Adrenal gland (tissue), 12 donors: ENCODE measurements around the gene ATP2B3. TPM values are rescaled to one million over a fixed set of nuclear protein-coding genes. Genes with fewer than 3 reads are reported as not detected.

Experiments used
- DNase-seq, 7 donors: peaks; one replicate each; pipeline ENCODE4 v3.0.0-alpha.2; 2019 to 2020
- H3K27ac ChIP-seq, 5 donors: fragments of 200-600 bp; sonication (generic) in 4 of 5; 1 replicate in 3 of 5; 2 replicates in 2 of 5; pipeline versions ENCODE4 v1.5.1 to v1.8.0; 2016 to 2020; ENCODE audit warnings: mild to moderate bottlenecking in 1 of 5
- H3K27me3 ChIP-seq: fragments of 200-600 bp; 2 replicates; pipeline ENCODE4 v1.8.0; 2021
- H3K36me3 ChIP-seq, 2 donors: fragments of 200-600 bp; replicated peaks in 1 of 2; 1 replicate in 1 of 2; 2 replicates in 1 of 2; pipeline versions ENCODE4 v1.5.1 to v1.8.0; 2018 to 2022
- H3K4me1 ChIP-seq, 2 donors: fragments of 200-600 bp; replicated peaks in 1 of 2; 1 replicate in 1 of 2; 2 replicates in 1 of 2; pipeline versions ENCODE4 v1.5.1 to v1.8.0; 2018 to 2021
- H3K4me3 ChIP-seq, 4 donors: fragments of 200-600 bp; sonication (generic) in 3 of 4; one replicate each; pipeline ENCODE4 v1.5.1; 2016 to 2018
- H3K9me3 ChIP-seq, 3 donors: fragments of 200-600 bp; sonication (generic) in 1 of 3; replicated peaks in 1 of 3; 1 replicate in 2 of 3; 2 replicates in 1 of 3; pipeline versions ENCODE4 v1.5.1 to v1.8.0; 2016 to 2021
- POLR2A ChIP-seq, 2 donors: fragments of 450-650 bp; IDR thresholded peaks; one replicate each; pipeline ENCODE4 v1.6.1; 2017; ENCODE audit warnings: antibody characterized with exemption in 2 of 2, mild to moderate bottlenecking in 2 of 2, moderate library complexity in 1 of 2
- WGBS, 4 donors: extraction: QIAGEN DNeasy Blood & Tissue Kit in 2 of 4; methylation state at CpG; one replicate each; pipeline versions ENCODE4 v1.1.5 to v1.1.7; 2013 to 2017; 5-methylcytosine and 5-hydroxymethylcytosine counted together
- intact Hi-C, 2 donors: fragments of 100-400 bp; cut with DNase I; formaldehyde crosslinking; loops; one replicate each; pipeline versions ENCODE4 v1.14.1 to v1.15.0; 2022 to 2023
- polyA plus RNA-seq, 3 donors: library from polyadenylated mRNA; stranded (reverse); fragments of 200-250 nt in 2 of 3; fragments of 350-450 nt in 1 of 3; fragmentation: Illumina TruSeq in 1 of 3; extraction: RNeasy Lipid Tissue Mini Kit (QIAGEN cat#74804) in 1 of 3; gene quantifications; one replicate each; pipeline ENCODE4 v1.2.3, GENCODE V29; 2013 to 2014
- total RNA-seq, 9 donors: library from RNA; depleted of rRNA in 4 of 9; stranded (reverse); fragments of >200 nt in 4 of 9; fragments of 120-200 nt in 1 of 9; fragmentation: NEBNext Ultra II Directional in 1 of 9; extraction: Animal tissue kit (Norgen Biotek cat#: 25700) in 1 of 9; gene quantifications; one replicate each; pipeline versions ENCODE4 v1.1.0 to v1.2.4, GENCODE V29; 2013 to 2023
- TF ChIP-seq, protein P1 (sequence below), 6 experiments: fragments of 450-650 bp in 4 of 6; fragments of 200-600 bp in 2 of 6; sonication (generic) in 1 of 6; IDR thresholded peaks; 1 replicate in 5 of 6; 2 replicates in 1 of 6; pipeline versions ENCODE4 v1.5.1 to v1.8.0; 2016 to 2021; ENCODE audit warnings: antibody characterized with exemption in 6 of 6, mild to moderate bottlenecking in 2 of 6, moderate library complexity in 1 of 6
- donor health status: healthy with polysubstance abuse.
- donor health status: Bipolar disorder and iron deficiency.
- donor health status: DM: yes; HTN: yes; CAD: no.
- donor health status: DM: no; HTN: no; CAD: no.
- donor health status: DM: no; HTN: no; CAD: no.
- donor health status: DM: yes; HTN: yes; CAD: no.

Gene ATP2B3
- total and polyA plus RNA-seq, 12 donors = 1.1 to 46.4 (median 15.4) TPM

DNA sequence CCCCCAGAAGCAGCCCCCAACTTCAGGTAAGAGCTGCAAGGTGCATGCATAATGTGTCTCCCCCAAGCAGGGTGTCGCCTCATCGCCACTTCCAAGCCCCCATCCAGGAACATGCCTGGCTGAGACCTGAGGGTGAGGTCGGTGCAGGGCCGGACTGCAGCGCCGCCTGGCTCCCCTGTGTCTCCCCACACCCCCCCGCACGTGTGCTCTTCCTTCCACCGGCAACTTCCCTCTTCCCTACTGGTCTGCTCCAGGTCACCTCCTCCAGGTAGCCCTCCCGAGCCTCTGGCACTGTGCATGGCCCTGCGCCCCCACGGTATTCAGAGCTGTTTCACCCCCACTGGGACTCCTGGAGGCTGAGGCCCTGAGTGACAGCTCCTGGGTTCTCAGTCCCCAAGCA, 24.9 kb upstream of the ATP2B3 start:
- H3K27me3 ChIP-seq = peaks cover 11% of the 10 kb centered on the region
- no peaks in the 10 kb centered on the region for H3K9me3 ChIP-seq
- no peaks in the 10 kb centered on the region for H3K4me1 ChIP-seq
- TF ChIP-seq, protein P1, sequence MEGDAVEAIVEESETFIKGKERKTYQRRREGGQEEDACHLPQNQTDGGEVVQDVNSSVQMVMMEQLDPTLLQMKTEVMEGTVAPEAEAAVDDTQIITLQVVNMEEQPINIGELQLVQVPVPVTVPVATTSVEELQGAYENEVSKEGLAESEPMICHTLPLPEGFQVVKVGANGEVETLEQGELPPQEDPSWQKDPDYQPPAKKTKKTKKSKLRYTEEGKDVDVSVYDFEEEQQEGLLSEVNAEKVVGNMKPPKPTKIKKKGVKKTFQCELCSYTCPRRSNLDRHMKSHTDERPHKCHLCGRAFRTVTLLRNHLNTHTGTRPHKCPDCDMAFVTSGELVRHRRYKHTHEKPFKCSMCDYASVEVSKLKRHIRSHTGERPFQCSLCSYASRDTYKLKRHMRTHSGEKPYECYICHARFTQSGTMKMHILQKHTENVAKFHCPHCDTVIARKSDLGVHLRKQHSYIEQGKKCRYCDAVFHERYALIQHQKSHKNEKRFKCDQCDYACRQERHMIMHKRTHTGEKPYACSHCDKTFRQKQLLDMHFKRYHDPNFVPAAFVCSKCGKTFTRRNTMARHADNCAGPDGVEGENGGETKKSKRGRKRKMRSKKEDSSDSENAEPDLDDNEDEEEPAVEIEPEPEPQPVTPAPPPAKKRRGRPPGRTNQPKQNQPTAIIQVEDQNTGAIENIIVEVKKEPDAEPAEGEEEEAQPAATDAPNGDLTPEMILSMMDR (IDR thresholded peaks at IDR 0.05) = no peak
- no peak for TF ChIP-seq POLR2A (IDR thresholded peaks at IDR 0.05)
- no peaks in the 10 kb centered on the region for H3K36me3 ChIP-seq
- no peak overlapping the region for H3K4me3 ChIP-seq
- H3K27ac ChIP-seq = peak overlapping the region in 1 of 5 donors; percentile 66
- no peak for DNase-seq
- 80 to 83% (median 82%) methylated on average over 5 to 12 of the region's 12 CpGs; no CpG with 5 or more reads in 1 of the 4 donors for WGBS, 4 donors
- intact Hi-C loops = no loop called here

- H3K27me3 ChIP-seq = peaks cover 11% of the 10 kb centered on the region
- no peak overlapping the region for H3K4me3 ChIP-seq
- H3K36me3 ChIP-seq = no peaks in the 10 kb centered on the region
- DNase-seq = no peak
- WGBS, 4 donors = 81 to 93% (median 89%) methylated on average over 8 to 11 of the region's 11 CpGs
- intact Hi-C loops = no loop called here
- H3K4me1 ChIP-seq = no peaks in the 10 kb centered on the region
- TF ChIP-seq, protein P1 (IDR thresholded peaks at IDR 0.05) = no peak
- TF ChIP-seq POLR2A (IDR thresholded peaks at IDR 0.05) = no peak
- no peaks in the 10 kb centered on the region for H3K9me3 ChIP-seq
- no peak overlapping the region for H3K27ac ChIP-seq
Measured at GRCh38 chrX:153493085-153493484, 24.4 kb upstream of the ATP2B3 start.

DNA sequence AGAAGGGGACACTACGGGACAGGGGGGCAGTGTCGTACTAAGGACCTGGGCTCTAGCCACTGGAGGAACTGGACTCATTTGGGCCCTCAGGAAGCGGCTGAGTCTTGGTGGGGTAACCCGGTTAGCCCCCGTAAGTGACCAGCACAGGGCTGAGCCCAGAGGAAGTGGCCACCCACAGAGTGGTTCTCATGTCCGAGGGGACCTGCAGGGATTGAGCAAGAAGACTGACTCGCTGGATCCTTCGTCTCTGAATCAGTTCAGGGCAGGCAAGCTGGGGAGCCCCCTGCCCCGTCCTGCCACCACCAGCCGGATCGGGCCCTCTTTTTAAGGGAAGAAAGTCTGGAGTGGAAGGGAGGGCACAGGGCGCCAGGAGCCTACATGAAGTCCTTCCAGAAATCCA, 23.4 kb upstream of the ATP2B3 start:
- peak overlapping the region in 1 of 5 donors; percentile 81 for H3K27ac ChIP-seq
- WGBS, 4 donors = 72 to 92% (median 82%) methylated on average over 5 to 12 of the region's 12 CpGs
- H3K4me3 ChIP-seq = no peak overlapping the region
- DNase-seq = no peak
- intact Hi-C loops = no loop called here
- TF ChIP-seq, protein P1 (IDR thresholded peaks at IDR 0.05) = no peak
- TF ChIP-seq POLR2A (IDR thresholded peaks at IDR 0.05) = no peak
- peaks cover 11% of the 10 kb centered on the region for H3K27me3 ChIP-seq
- H3K4me1 ChIP-seq = no peaks in the 10 kb centered on the region
- H3K36me3 ChIP-seq = no peaks in the 10 kb centered on the region
- H3K9me3 ChIP-seq = no peaks in the 10 kb centered on the region

DNA sequence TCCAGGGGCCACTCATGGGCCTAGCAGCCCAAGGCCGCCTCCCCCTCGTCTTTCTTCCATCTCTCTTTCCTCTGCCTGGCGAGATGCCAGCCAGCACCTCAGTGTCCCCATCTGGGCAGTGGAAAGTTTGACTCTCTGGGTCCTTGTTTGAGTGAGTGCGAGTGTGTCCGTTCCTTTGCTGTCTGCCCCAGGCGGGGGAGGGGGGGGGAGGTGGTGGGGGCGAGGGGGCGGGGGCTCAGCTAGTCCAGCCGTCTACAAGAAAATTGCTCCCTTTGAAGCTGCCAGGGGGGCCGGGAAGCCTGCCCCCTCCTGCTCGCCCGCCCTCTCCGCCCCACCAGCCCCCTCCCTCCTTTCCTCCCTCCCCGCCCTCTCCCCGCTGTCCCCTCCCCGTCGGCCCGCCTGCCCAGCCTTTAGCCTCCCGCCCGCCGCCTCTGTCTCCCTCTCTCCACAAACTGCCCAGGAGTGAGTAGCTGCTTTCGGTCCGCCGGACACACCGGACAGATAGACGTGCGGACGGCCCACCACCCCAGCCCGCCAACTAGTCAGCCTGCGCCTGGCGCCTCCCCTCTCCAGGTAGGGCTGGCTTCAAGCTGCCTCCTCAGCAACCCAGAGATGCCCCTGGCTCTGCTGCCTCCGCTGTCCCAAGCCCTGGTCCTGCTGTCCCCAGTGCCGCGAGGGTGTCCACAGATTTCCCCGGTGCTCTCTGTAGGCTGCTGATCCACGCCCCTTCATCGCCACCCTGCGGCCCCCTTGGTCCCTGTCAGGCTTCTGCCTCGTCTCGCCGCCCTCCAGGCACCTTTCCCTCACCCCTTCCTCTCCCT, 22.7 kb upstream of the ATP2B3 start, which contains the start of gene BGN:
Gene BGN, plus strand, starts transcription at position 440 of the 821 bp plus-strand sequence. CDS start 9,652 bp downstream, outside the sequence.
- Histone ChIP-seq H3K9me3 (no peaks in the 10 kb centered on the region), H3K27ac (peak within 1 kb of the TSS in 1 of 5 donors; percentile 81), H3K4me1 (no peaks in the 10 kb centered on the region), H3K27me3 (peaks cover 11% of the 10 kb centered on the region), H3K36me3 (no peaks in the 10 kb centered on the region), H3K4me3 (peak within 1 kb of the TSS in 1 of 4 donors; percentile 38)
- 10 to 45% (median 21%) methylated on average over 8 to 37 of the region's 41 CpGs for WGBS, 4 donors
- TF ChIP-seq, protein P1 (IDR thresholded peaks at IDR 0.05) = peak in 4 of 6 experiments; percentile 14 to 45 (median 36)
- no peak for TF ChIP-seq POLR2A (IDR thresholded peaks at IDR 0.05)
- intact Hi-C loops = no loop called here
- peak in 6 of 7 donors; percentile 43 to 65 (median 50) for DNase-seq
